Caco-2 (cell line): ENCODE results near the gene COL25A1. TPM values are rescaled to one million over a fixed set of nuclear protein-coding genes. Genes with fewer than 3 reads are reported as not detected.

Source experiments
- BruUV-seq: library from RNA; stranded (reverse); fragments of 400-500 nt; replicated peaks from 2 replicates; lab custom pipeline; 2021; lab: Mats Ljungman, UMichigan
- CTCF ChIA-PET: fragments of 300-600 bp; sonication (Branson Sonifier 250); formaldehyde crosslinking; loops from one replicate; lab custom pipeline; 2022; ENCODE audit warnings: antibody characterized with exemption; lab: Charles Lee
- POLR2A ChIA-PET: fragments of 300-600 bp; sonication (Branson Sonifier 250); formaldehyde crosslinking; loops from one replicate; lab custom pipeline; 2022; ENCODE audit warnings: antibody characterized with exemption; lab: Charles Lee
- DNase-seq, 2 experiments: peaks; one replicate each; pipeline versions ENCODE4 v3.0.0 to v3.0.0-alpha.2; 2020 to 2022
- H3K27me3 ChIP-seq: replicated peaks from 2 replicates; pipeline ENCODE4 v1.6.0; 2011; ENCODE audit warnings: low read length; ENCODE audit not compliant: control insufficient read depth, insufficient read depth
- H3K36me3 ChIP-seq: 2 replicates; pipeline ENCODE4 v1.5.1; 2011; ENCODE audit warnings: low read length; ENCODE audit not compliant: control insufficient read depth, insufficient read depth
- H3K4me1 ChIP-seq: fragments of 250-450 bp; sonication (Bioruptor Pico); 2 replicates; pipeline ENCODE4 v1.5.1; 2020; ENCODE audit warnings: mild to moderate bottlenecking
- H3K4me3 ChIP-seq: 2 replicates; pipeline ENCODE4 v1.5.1; 2011; ENCODE audit warnings: low read depth, mild to moderate bottlenecking, control low read depth, low read length
- H3K9me3 ChIP-seq: fragments of 250-450 bp; sonication (Bioruptor Pico); 2 replicates; pipeline ENCODE4 v1.5.1; 2020; ENCODE audit warnings: mild to moderate bottlenecking, moderate library complexity
- H3K27ac Mint-ChIP-seq: one replicate; pipeline ENCODE4 v1.8.0; 2022; ENCODE audit warnings: mixed read lengths; ENCODE audit not compliant: unreplicated experiment
- H3K27me3 Mint-ChIP-seq: one replicate; pipeline ENCODE4 v1.8.0; 2022; ENCODE audit warnings: mixed read lengths; ENCODE audit not compliant: insufficient read depth, unreplicated experiment
- H3K36me3 Mint-ChIP-seq: one replicate; pipeline ENCODE4 v1.8.0; 2022; ENCODE audit warnings: mild to moderate bottlenecking, mixed read lengths; ENCODE audit not compliant: insufficient read depth, unreplicated experiment
- H3K4me1 Mint-ChIP-seq: one replicate; pipeline ENCODE4 v1.8.0; 2022; ENCODE audit warnings: low read depth, mixed read lengths; ENCODE audit not compliant: unreplicated experiment
- H3K4me3 Mint-ChIP-seq: one replicate; pipeline ENCODE4 v1.8.0; 2022; ENCODE audit warnings: mild to moderate bottlenecking, moderate library complexity, mixed read lengths; ENCODE audit not compliant: unreplicated experiment
- H3K9me3 Mint-ChIP-seq: one replicate; pipeline ENCODE4 v1.8.0; 2022; ENCODE audit warnings: mixed read lengths; ENCODE audit not compliant: unreplicated experiment
- intact Hi-C: fragments of 100-400 bp; cut with micrococcal nuclease; formaldehyde crosslinking; loops from one replicate; pipeline ENCODE4 v1.10.0; 2022; ENCODE audit not compliant: unreplicated experiment
- total RNA-seq: library from RNA; stranded (reverse); gene quantifications from 2 replicates; pipeline ENCODE4 v1.2.3, GENCODE V29; 2022
- TF ChIP-seq, protein P1 (sequence below), 2 experiments: fragments of 200-600 bp in 1 of 2; IDR thresholded peaks; 1 replicate in 1 of 2; 2 replicates in 1 of 2; pipeline versions ENCODE4 v1.5.1 to v1.8.0; 2011 to 2022; ENCODE audit warnings: antibody characterized with exemption in 1 of 2, control low read depth in 1 of 2, inconsistent platforms in 1 of 2, low read depth in 1 of 2, low read length in 1 of 2, mild to moderate bottlenecking in 1 of 2, moderate library complexity in 1 of 2; ENCODE audit not compliant: insufficient read depth in 1 of 2, severe bottlenecking in 1 of 2, unreplicated experiment in 1 of 2

Gene COL25A1
- total RNA-seq, 1 experiment from 2014 or later: not detected

DNA sequence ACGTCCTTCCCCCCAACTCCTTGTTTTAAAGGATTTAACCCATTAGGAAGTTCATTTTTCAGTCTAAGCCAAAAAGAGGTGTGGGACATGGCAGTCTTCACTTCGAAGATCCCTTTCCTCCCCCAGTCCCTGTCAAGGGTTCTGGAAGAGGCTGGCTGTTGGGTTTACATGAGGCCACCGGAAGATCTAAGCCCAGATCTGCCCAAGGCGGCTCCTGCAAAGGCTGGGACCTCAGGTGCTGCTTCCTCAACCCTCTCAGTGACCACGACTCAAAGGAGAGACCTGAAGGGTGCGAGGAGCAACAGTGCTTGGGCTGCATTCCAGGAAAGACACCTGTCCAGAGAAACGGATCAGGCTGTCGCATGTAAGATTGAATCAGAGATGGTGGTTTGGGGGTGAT is 516.1 kb downstream of the COL25A1 start:
- Histone ChIP-seq H3K4me1 (no peaks in the 10 kb centered on the region), H3K4me3 (no peak overlapping the region), H3K36me3 (no peaks in the 10 kb centered on the region), H3K9me3 (no peaks in the 10 kb centered on the region), H3K27me3 (no peaks in the 10 kb centered on the region)
- no TSS peak for BruUV-seq
- intact Hi-C loops: no loop called here
- peaks cover 3% of the 10 kb centered on the region for H3K27me3 Mint-ChIP-seq
- CTCF ChIA-PET: no interaction called here
- no peak overlapping the region for H3K27ac Mint-ChIP-seq
- no peak for DNase-seq
- H3K36me3 Mint-ChIP-seq: no peaks in the 10 kb centered on the region
- H3K9me3 Mint-ChIP-seq: no peaks in the 10 kb centered on the region
- POLR2A ChIA-PET: no interaction called here
- TF ChIP-seq, protein P1, sequence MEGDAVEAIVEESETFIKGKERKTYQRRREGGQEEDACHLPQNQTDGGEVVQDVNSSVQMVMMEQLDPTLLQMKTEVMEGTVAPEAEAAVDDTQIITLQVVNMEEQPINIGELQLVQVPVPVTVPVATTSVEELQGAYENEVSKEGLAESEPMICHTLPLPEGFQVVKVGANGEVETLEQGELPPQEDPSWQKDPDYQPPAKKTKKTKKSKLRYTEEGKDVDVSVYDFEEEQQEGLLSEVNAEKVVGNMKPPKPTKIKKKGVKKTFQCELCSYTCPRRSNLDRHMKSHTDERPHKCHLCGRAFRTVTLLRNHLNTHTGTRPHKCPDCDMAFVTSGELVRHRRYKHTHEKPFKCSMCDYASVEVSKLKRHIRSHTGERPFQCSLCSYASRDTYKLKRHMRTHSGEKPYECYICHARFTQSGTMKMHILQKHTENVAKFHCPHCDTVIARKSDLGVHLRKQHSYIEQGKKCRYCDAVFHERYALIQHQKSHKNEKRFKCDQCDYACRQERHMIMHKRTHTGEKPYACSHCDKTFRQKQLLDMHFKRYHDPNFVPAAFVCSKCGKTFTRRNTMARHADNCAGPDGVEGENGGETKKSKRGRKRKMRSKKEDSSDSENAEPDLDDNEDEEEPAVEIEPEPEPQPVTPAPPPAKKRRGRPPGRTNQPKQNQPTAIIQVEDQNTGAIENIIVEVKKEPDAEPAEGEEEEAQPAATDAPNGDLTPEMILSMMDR (IDR thresholded peaks at IDR 0.05; ENCODE audit: insufficient read depth in 1 of 2, low read depth in 1 of 2, low read length in 1 of 2, severe bottlenecking in 1 of 2, unreplicated experiment in 1 of 2): no peak
- H3K4me3 Mint-ChIP-seq: no peak overlapping the region
- no peaks in the 10 kb centered on the region for H3K4me1 Mint-ChIP-seq

DNA sequence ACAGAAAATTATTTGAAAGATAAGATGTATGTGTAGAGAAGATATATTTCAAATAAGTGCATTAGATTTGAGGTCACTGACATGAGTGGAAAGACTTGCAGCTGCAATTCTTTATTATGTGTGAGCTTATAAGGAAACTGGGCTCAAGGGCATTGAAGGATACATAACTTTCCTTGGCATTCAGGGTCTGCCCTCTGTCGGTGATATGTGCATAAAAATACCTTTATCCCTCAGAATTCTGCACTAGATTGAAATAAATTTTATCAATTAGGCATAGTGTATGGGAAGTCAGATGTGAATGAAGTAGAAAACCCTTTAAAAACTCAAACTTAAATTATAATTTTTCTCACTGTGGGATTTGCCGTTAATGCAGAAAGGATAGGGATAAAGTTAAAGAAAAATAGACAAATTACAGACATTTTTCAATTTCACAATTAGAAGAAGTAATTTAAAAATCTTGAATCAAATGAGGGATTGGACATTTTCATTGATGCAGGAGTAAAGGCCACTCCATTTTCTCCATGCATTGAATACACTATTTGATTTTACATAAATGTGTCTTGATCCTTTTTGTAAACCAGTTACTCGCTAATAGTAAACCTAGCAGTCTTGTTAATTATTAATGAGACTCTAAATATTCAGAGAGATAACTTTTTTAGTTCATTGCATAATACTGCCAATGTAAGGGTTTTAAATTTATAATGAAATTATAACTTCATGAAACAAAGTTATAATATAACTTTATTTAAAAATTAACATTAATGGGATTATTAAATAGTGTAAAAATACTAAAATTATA is 518.6 kb downstream of the COL25A1 start:
- intact Hi-C loops: loop anchor here (1.0 kb wide), 1 partner anchor 101 kb away; no protein-coding TSS in a partner anchor
- POLR2A ChIA-PET: no interaction called here
- CTCF ChIA-PET: no interaction called here
- Mint-ChIP-seq H3K4me1 (no peaks in the 10 kb centered on the region), H3K27ac (no peak overlapping the region), H3K36me3 (no peaks in the 10 kb centered on the region), H3K9me3 (no peaks in the 10 kb centered on the region), H3K27me3 (peaks cover 3% of the 10 kb centered on the region), H3K4me3 (no peak overlapping the region)
- Histone ChIP-seq H3K27me3 (no peaks in the 10 kb centered on the region), H3K9me3 (no peaks in the 10 kb centered on the region), H3K4me1 (no peaks in the 10 kb centered on the region), H3K36me3 (no peaks in the 10 kb centered on the region), H3K4me3 (no peak overlapping the region)
- DNase-seq: no peak
- BruUV-seq: no TSS peak
- TF ChIP-seq, protein P1 (IDR thresholded peaks at IDR 0.05; ENCODE audit: insufficient read depth in 1 of 2, low read depth in 1 of 2, low read length in 1 of 2, severe bottlenecking in 1 of 2, unreplicated experiment in 1 of 2): peak; percentile 15 to 23

DNA sequence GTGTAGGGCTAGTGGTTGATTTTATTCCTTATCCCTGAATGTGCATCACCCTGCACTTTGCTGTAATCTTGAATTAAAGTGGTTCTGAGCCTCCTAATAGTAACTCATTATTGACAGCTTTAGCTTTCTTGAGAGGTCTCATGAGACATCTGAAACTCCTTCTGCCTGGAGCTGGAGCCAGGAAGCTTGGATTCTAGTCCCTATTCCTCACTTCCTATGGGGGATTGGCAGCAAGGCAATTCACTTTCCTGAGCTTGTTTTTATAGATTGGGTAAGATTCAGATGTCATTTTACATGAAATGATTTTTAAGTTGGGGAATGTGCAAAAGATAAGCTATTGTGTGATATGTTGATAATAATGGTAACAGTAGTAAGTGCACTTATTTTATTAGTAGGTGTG is 522.5 kb downstream of the COL25A1 start:
- Histone ChIP-seq H3K27me3 (no peaks in the 10 kb centered on the region), H3K4me1 (no peaks in the 10 kb centered on the region), H3K9me3 (no peaks in the 10 kb centered on the region), H3K36me3 (no peaks in the 10 kb centered on the region), H3K4me3 (no peak overlapping the region)
- no peaks in the 10 kb centered on the region for H3K36me3 Mint-ChIP-seq
- H3K27me3 Mint-ChIP-seq: peaks cover 3% of the 10 kb centered on the region
- intact Hi-C loops: no loop called here
- TF ChIP-seq, protein P1 (IDR thresholded peaks at IDR 0.05; ENCODE audit: insufficient read depth in 1 of 2, low read depth in 1 of 2, low read length in 1 of 2, severe bottlenecking in 1 of 2, unreplicated experiment in 1 of 2): no peak
- no peak overlapping the region for H3K27ac Mint-ChIP-seq
- ChIA-PET POLR2A (no interaction called here), CTCF (no interaction called here)
- no peak overlapping the region for H3K4me3 Mint-ChIP-seq
- no peaks in the 10 kb centered on the region for H3K4me1 Mint-ChIP-seq
- BruUV-seq: no TSS peak
- no peak for DNase-seq
- H3K9me3 Mint-ChIP-seq: no peaks in the 10 kb centered on the region
